HepG2 (cell line): ENCODE data around the gene GPR4. TPM values are rescaled to one million over a fixed set of nuclear protein-coding genes. Genes with fewer than 3 reads are reported as not detected.
A peak's percentile ranks its signal among the peaks of the same experiment; 100 is the strongest.

Experiments used
- CAMTA2 ChIP-seq: sonication (generic); formaldehyde crosslinking; IDR thresholded peaks from 2 replicates; pipeline ENCODE4 v1.4.0; 2020; ENCODE audit warnings: mild to moderate bottlenecking, missing genetic modification reagents, borderline replicate concordance
- HCFC1 ChIP-seq: fragments of 150-350 bp; IDR thresholded peaks from 2 replicates; pipeline ENCODE4 v1.6.1; 2014; ENCODE audit warnings: low read depth, low read length
- HDAC1 ChIP-seq: sonication (generic); formaldehyde crosslinking; IDR thresholded peaks from 2 replicates; pipeline ENCODE4 v1.5.1; 2020; ENCODE audit warnings: mild to moderate bottlenecking, missing genetic modification reagents
- HMG20B ChIP-seq: conservative IDR thresholded peaks from 2 replicates; pipeline ENCODE4 v1.6.1; 2016; ENCODE audit warnings: missing genetic modification reagents, missing compliant biosample characterization
- HNRNPK ChIP-seq: fragments of 200-400 bp; formaldehyde crosslinking; IDR thresholded peaks from 2 replicates; pipeline ENCODE4 v1.6.1; 2018; ENCODE audit warnings: low read length, low read depth, moderate library complexity, mild to moderate bottlenecking; ENCODE audit not compliant: poor library complexity, severe bottlenecking
- JUND ChIP-seq: sonication (generic); formaldehyde crosslinking; IDR thresholded peaks from 2 replicates; pipeline ENCODE4 v1.8.0; 2022; ENCODE audit warnings: mild to moderate bottlenecking, missing genetic modification reagents
- KDM6A ChIP-seq: IDR thresholded peaks from 2 replicates; pipeline ENCODE4 v1.6.1; 2016; ENCODE audit warnings: low read depth
- MTF1 ChIP-seq: sonication (generic); formaldehyde crosslinking; IDR thresholded peaks from 2 replicates; pipeline ENCODE4 v1.5.0; 2020; ENCODE audit warnings: missing genetic modification reagents
- NAIF1 ChIP-seq: sonication (generic); formaldehyde crosslinking; IDR thresholded peaks from 2 replicates; pipeline ENCODE4 v1.5.0; 2020; ENCODE audit warnings: mild to moderate bottlenecking, missing genetic modification reagents, borderline replicate concordance
- PHF21A ChIP-seq: sonication (generic); formaldehyde crosslinking; IDR thresholded peaks from 2 replicates; pipeline ENCODE4 v1.5.0; 2020; ENCODE audit warnings: mild to moderate bottlenecking, missing genetic modification reagents
- RFXANK ChIP-seq: IDR thresholded peaks from 2 replicates; pipeline ENCODE4 v1.6.1; 2016
- SETDB1 ChIP-seq: sonication (generic); formaldehyde crosslinking; IDR thresholded peaks from 2 replicates; pipeline ENCODE4 v1.5.1; 2020; ENCODE audit warnings: missing genetic modification reagents, mild to moderate bottlenecking, borderline replicate concordance
- TBL1XR1 ChIP-seq: fragments of 150-350 bp; IDR thresholded peaks from 2 replicates; pipeline ENCODE4 v1.6.1; 2014; ENCODE audit warnings: borderline replicate concordance, low read length; ENCODE audit not compliant: partially characterized antibody
- ZMAT3 ChIP-seq: sonication (generic); formaldehyde crosslinking; conservative IDR thresholded peaks from 2 replicates; pipeline ENCODE4 v1.7.0; 2021; ENCODE audit warnings: missing genetic modification reagents
- ZNF12 ChIP-seq: sonication (generic); formaldehyde crosslinking; IDR thresholded peaks from 2 replicates; pipeline ENCODE4 v1.5.0; 2020; ENCODE audit warnings: missing genetic modification reagents
- ZNF234 ChIP-seq: sonication (generic); formaldehyde crosslinking; conservative IDR thresholded peaks from 2 replicates; pipeline ENCODE4 v1.5.1; 2020; ENCODE audit warnings: mild to moderate bottlenecking, missing genetic modification reagents
- ZNF3 ChIP-seq: IDR thresholded peaks from 2 replicates; pipeline ENCODE4 v1.7.0; 2017; ENCODE audit warnings: inconsistent platforms
- ZNF713 ChIP-seq: sonication (generic); formaldehyde crosslinking; IDR thresholded peaks from 2 replicates; pipeline ENCODE4 v1.4.0; 2020; ENCODE audit warnings: mild to moderate bottlenecking, missing genetic modification reagents
- ZNF773 ChIP-seq: sonication (generic); formaldehyde crosslinking; IDR thresholded peaks from 2 replicates; pipeline ENCODE4 v1.4.0; 2020; ENCODE audit warnings: missing genetic modification reagents, borderline replicate concordance
- polyA plus RNA-seq, 8 experiments: library from polyadenylated mRNA; depleted of rRNA in 3 of 8; stranded (reverse) in 7 of 8; unstranded in 1 of 8; fragments of >200 nt; fragmentation: Illumina TruSeq in 4 of 8; extraction: Trizol in 4 of 8; gene quantifications; 2 replicates each; pipeline versions ENCODE4 v1.2.1 to v1.2.3, GENCODE V29; 2011 to 2016; ENCODE audit warnings: low read depth in 4 of 8, missing spikeins in 1 of 8, mixed read lengths in 1 of 8; ENCODE audit not compliant: insufficient read depth in 1 of 8
- total RNA-seq, 5 experiments: library from RNA; depleted of rRNA; stranded (reverse); fragments of >200 nt; fragmentation: Illumina TruSeq; extraction: Trizol; gene quantifications; 2 replicates each; pipeline ENCODE4 v1.2.3, GENCODE V29; 2016; ENCODE audit warnings: low read depth in 1 of 5
- TF ChIP-seq, protein P1 (sequence below): sonication (generic); formaldehyde crosslinking; IDR thresholded peaks from 2 replicates; pipeline ENCODE4 v1.5.0; 2020; ENCODE audit warnings: missing genetic modification reagents
- TF ChIP-seq, protein P2 (sequence below): sonication (generic); formaldehyde crosslinking; IDR thresholded peaks from 2 replicates; pipeline ENCODE4 v1.4.0; 2020; ENCODE audit warnings: missing genetic modification reagents
- TF ChIP-seq, protein P3 (sequence below): sonication (generic); IDR thresholded peaks from 2 replicates; pipeline ENCODE4 v1.6.1; 2016; ENCODE audit warnings: low read depth, borderline replicate concordance
- TF ChIP-seq, protein P4 (sequence below): sonication (generic); formaldehyde crosslinking; IDR thresholded peaks from 2 replicates; pipeline ENCODE4 v1.8.0; 2022; ENCODE audit warnings: mild to moderate bottlenecking, missing genetic modification reagents; ENCODE audit not compliant: insufficient replicate concordance
- TF ChIP-seq, protein P5 (sequence below): sonication (generic); formaldehyde crosslinking; IDR thresholded peaks from 2 replicates; pipeline ENCODE4 v1.4.0; 2020; ENCODE audit warnings: missing genetic modification reagents

GPR4 gene
- total and polyA plus RNA-seq, 2 of the 13 experiments (the other 11 are each of a cell fraction or from before 2014, with no cell fraction given) = 0.15 TPM; not detected in 1

DNA sequence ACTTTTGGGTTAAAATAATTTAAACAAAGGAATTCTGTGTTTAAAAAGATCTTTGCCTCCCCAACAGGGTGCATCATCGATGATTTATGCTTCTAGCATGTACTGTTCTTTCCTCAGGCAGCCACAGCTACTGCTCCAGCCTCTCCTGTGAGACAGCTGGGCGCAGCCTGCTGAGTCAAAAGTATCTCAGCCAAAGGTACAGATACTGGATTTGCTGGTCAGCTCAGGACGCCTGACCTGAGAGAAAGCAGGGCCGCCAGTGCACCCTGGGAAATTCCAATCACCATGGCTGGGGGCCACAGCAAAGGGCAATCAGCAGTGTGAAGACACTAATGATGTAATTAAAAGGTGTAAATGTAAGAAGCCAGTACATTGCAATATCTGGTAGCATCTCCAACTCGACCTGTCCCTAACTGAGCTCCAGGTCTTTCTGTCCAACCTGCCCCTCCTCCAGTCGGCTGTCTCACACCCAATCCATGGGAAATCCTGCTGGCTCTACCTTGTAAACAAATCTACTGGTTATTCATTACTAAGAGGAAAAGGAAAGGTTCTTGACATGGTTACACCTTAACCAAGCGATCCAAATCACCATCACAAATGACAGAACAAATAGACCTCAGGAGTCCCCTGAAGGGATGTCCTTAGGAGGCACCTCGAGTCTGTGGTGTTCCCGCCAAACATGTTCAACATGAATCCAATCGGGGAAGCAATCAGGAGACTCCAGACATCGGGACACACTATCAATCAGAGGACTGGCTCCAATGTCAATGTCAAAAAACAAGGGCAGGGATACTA is 24.7 kb downstream of the GPR4 start (continued):
- TF ChIP-seq, protein P1, sequence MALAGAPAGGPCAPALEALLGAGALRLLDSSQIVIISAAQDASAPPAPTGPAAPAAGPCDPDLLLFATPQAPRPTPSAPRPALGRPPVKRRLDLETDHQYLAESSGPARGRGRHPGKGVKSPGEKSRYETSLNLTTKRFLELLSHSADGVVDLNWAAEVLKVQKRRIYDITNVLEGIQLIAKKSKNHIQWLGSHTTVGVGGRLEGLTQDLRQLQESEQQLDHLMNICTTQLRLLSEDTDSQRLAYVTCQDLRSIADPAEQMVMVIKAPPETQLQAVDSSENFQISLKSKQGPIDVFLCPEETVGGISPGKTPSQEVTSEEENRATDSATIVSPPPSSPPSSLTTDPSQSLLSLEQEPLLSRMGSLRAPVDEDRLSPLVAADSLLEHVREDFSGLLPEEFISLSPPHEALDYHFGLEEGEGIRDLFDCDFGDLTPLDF (CRISPR knock-in tag) = no peak
- TF ChIP-seq, protein P2, sequence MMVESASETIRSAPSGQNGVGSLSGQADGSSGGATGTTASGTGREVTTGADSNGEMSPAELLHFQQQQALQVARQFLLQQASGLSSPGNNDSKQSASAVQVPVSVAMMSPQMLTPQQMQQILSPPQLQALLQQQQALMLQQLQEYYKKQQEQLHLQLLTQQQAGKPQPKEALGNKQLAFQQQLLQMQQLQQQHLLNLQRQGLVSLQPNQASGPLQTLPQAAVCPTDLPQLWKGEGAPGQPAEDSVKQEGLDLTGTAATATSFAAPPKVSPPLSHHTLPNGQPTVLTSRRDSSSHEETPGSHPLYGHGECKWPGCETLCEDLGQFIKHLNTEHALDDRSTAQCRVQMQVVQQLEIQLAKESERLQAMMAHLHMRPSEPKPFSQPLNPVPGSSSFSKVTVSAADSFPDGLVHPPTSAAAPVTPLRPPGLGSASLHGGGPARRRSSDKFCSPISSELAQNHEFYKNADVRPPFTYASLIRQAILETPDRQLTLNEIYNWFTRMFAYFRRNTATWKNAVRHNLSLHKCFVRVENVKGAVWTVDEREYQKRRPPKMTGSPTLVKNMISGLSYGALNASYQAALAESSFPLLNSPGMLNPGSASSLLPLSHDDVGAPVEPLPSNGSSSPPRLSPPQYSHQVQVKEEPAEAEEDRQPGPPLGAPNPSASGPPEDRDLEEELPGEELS = peak; percentile 67
- TF ChIP-seq, protein P3, sequence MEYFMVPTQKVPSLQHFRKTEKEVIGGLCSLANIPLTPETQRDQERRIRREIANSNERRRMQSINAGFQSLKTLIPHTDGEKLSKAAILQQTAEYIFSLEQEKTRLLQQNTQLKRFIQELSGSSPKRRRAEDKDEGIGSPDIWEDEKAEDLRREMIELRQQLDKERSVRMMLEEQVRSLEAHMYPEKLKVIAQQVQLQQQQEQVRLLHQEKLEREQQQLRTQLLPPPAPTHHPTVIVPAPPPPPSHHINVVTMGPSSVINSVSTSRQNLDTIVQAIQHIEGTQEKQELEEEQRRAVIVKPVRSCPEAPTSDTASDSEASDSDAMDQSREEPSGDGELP = peak; percentile 72; the same call in 1 of the 2 replicates
- TF ChIP-seq ZNF12 (CRISPR knock-in tag) = no peak
- TF ChIP-seq ZNF713 (CRISPR knock-in tag) = no peak
- no peak for TF ChIP-seq SETDB1 (CRISPR knock-in tag)
- TF ChIP-seq PHF21A (CRISPR knock-in tag) = peak; percentile 66; the same call in 1 of the 2 replicates
- TF ChIP-seq KDM6A (CRISPR knock-in tag) = peak; percentile 54; the same call in 1 of the 2 replicates
- no peak for TF ChIP-seq NAIF1 (CRISPR knock-in tag)
- no peak for TF ChIP-seq HNRNPK
- TF ChIP-seq HCFC1 = no peak
- TF ChIP-seq RFXANK (CRISPR knock-in tag) = no peak
- TF ChIP-seq ZMAT3 = no peak
- TF ChIP-seq, protein P4, sequence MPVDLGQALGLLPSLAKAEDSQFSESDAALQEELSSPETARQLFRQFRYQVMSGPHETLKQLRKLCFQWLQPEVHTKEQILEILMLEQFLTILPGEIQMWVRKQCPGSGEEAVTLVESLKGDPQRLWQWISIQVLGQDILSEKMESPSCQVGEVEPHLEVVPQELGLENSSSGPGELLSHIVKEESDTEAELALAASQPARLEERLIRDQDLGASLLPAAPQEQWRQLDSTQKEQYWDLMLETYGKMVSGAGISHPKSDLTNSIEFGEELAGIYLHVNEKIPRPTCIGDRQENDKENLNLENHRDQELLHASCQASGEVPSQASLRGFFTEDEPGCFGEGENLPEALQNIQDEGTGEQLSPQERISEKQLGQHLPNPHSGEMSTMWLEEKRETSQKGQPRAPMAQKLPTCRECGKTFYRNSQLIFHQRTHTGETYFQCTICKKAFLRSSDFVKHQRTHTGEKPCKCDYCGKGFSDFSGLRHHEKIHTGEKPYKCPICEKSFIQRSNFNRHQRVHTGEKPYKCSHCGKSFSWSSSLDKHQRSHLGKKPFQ (CRISPR knock-in tag) = peak; percentile 31
- no peak for TF ChIP-seq ZNF773 (CRISPR knock-in tag)
- TF ChIP-seq TBL1XR1 = peak; percentile 58
- peak; percentile 47; the same call in 1 of the 2 replicates for TF ChIP-seq HMG20B
- TF ChIP-seq JUND (CRISPR knock-in tag) = no peak
- no peak for TF ChIP-seq CAMTA2 (CRISPR knock-in tag)
- peak; percentile 55 for TF ChIP-seq HDAC1
- no peak for TF ChIP-seq MTF1 (CRISPR knock-in tag)
- no peak for TF ChIP-seq ZNF3 (CRISPR knock-in tag)
- TF ChIP-seq, protein P5, sequence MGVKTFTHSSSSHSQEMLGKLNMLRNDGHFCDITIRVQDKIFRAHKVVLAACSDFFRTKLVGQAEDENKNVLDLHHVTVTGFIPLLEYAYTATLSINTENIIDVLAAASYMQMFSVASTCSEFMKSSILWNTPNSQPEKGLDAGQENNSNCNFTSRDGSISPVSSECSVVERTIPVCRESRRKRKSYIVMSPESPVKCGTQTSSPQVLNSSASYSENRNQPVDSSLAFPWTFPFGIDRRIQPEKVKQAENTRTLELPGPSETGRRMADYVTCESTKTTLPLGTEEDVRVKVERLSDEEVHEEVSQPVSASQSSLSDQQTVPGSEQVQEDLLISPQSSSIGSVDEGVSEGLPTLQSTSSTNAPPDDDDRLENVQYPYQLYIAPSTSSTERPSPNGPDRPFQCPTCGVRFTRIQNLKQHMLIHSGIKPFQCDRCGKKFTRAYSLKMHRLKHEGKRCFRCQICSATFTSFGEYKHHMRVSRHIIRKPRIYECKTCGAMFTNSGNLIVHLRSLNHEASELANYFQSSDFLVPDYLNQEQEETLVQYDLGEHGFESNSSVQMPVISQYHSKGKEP (CRISPR knock-in tag) = no peak
- no peak for TF ChIP-seq ZNF234 (CRISPR knock-in tag)
